Activated T-helper 2 cell treated with anti-CD3 and anti-CD28 coated beads, Interferon-gamma antibody, Interleukin-2, Interleukin-4, amounts not matched to agents 10 μg/mL and 5 μg/mL and 100 μg/mL, durations not matched to agents 14 hours and 24 hours and 36 hours (primary cell): ENCODE results near the gene RNPEPL1. TPM values are rescaled to one million over a fixed set of nuclear protein-coding genes. Genes with fewer than 3 reads are reported as not detected.
A peak's percentile ranks its signal among the peaks of the same experiment; 100 is the strongest.

Experiments used
- DNase-seq: peaks from one replicate; pipeline ENCODE4 v3.0.0; 2021; ENCODE audit warnings: low spot score
- H3K27ac Mint-ChIP-seq: one replicate; pipeline ENCODE4 v1.8.0; 2021; ENCODE audit warnings: mixed read lengths
- H3K27me3 Mint-ChIP-seq: one replicate; pipeline ENCODE4 v1.8.0; 2021; ENCODE audit warnings: low read depth, mixed read lengths
- H3K36me3 Mint-ChIP-seq: one replicate; pipeline ENCODE4 v1.8.0; 2021; ENCODE audit warnings: low read depth, mixed read lengths
- H3K4me1 Mint-ChIP-seq: one replicate; pipeline ENCODE4 v1.8.0; 2021; ENCODE audit warnings: low read depth, mixed read lengths
- H3K4me3 Mint-ChIP-seq: one replicate; pipeline ENCODE4 v1.8.0; 2021; ENCODE audit warnings: low read depth, mild to moderate bottlenecking, moderate library complexity, mixed read lengths
- H3K9me3 Mint-ChIP-seq: one replicate; pipeline ENCODE4 v1.8.0; 2021; ENCODE audit warnings: mixed read lengths
- intact Hi-C: fragments of 100-400 bp; cut with micrococcal nuclease; formaldehyde crosslinking; loops from one replicate; pipeline ENCODE4 v1.15.1; 2023
- total RNA-seq: library from RNA; stranded (reverse); gene quantifications from 2 replicates; pipeline ENCODE4 v1.2.3, GENCODE V29; 2022

Gene RNPEPL1
- total RNA-seq, 1 donor from 2014 or later: 71.3 TPM

- no peak for DNase-seq
- no peak overlapping the region for H3K27ac Mint-ChIP-seq
- no peak overlapping the region for H3K4me3 Mint-ChIP-seq
- peaks cover 14% of the 10 kb centered on the region for H3K9me3 Mint-ChIP-seq
- peaks cover 13% of the 10 kb centered on the region for H3K4me1 Mint-ChIP-seq
- H3K36me3 Mint-ChIP-seq: peaks cover 53% of the 10 kb centered on the region
- intact Hi-C loops: no loop called here
- H3K27me3 Mint-ChIP-seq: no peaks in the 10 kb centered on the region
Observed at GRCh38 chr2:240553956-240554480, 14.3 kb upstream of the RNPEPL1 start.

GRCh38 chr2:240554767-240555493 is 13.4 kb upstream of the RNPEPL1 start:
- no peak for DNase-seq
- intact Hi-C loops: no loop called here
- peaks cover 22% of the 10 kb centered on the region for H3K4me1 Mint-ChIP-seq
- peaks cover 61% of the 10 kb centered on the region for H3K36me3 Mint-ChIP-seq
- H3K27ac Mint-ChIP-seq: no peak overlapping the region
- peaks cover 14% of the 10 kb centered on the region for H3K9me3 Mint-ChIP-seq
- H3K4me3 Mint-ChIP-seq: no peak overlapping the region
- H3K27me3 Mint-ChIP-seq: no peaks in the 10 kb centered on the region

GRCh38 chr2:240555541-240556250 is 12.6 kb upstream of the RNPEPL1 start:
- H3K4me1 Mint-ChIP-seq: peaks cover 23% of the 10 kb centered on the region
- peaks cover 55% of the 10 kb centered on the region for H3K36me3 Mint-ChIP-seq
- intact Hi-C loops: loop anchor here (1.0 kb wide), 1 partner anchor 41 kb away; no protein-coding TSS in a partner anchor
- no peak overlapping the region for H3K27ac Mint-ChIP-seq
- H3K4me3 Mint-ChIP-seq: no peak overlapping the region
- H3K27me3 Mint-ChIP-seq: no peaks in the 10 kb centered on the region
- peaks cover 13% of the 10 kb centered on the region for H3K9me3 Mint-ChIP-seq
- no peak for DNase-seq

GRCh38 chr2:240556553-240557100 is 11.7 kb upstream of the RNPEPL1 start:
- H3K27me3 Mint-ChIP-seq: no peaks in the 10 kb centered on the region
- H3K9me3 Mint-ChIP-seq: peaks cover 4% of the 10 kb centered on the region
- H3K27ac Mint-ChIP-seq: no peak overlapping the region
- H3K4me3 Mint-ChIP-seq: peak overlapping the region; percentile 23
- peaks cover 51% of the 10 kb centered on the region for H3K36me3 Mint-ChIP-seq
- peaks cover 26% of the 10 kb centered on the region for H3K4me1 Mint-ChIP-seq
- intact Hi-C loops: loop anchor here (1.0 kb wide), 1 partner anchor 42 kb away; no protein-coding TSS in a partner anchor
- DNase-seq: peak; percentile 65

GRCh38 chr2:240557101-240557751 is 11.1 kb upstream of the RNPEPL1 start:
- Mint-ChIP-seq H3K9me3 (no peaks in the 10 kb centered on the region), H3K36me3 (peaks cover 51% of the 10 kb centered on the region)
- intact Hi-C loops: no loop called here

GRCh38 chr2:240557808-240558207 is 10.5 kb upstream of the RNPEPL1 start, which contains the start of gene ANKMY1:
Gene ANKMY1, minus strand, starts transcription at chr2:240557988. Its CDS starts 653 bp downstream, at chr2:240557335.
- Mint-ChIP-seq H3K36me3 (peaks cover 54% of the 10 kb centered on the region), H3K4me1 (peaks cover 36% of the 10 kb centered on the region), H3K9me3 (no peaks in the 10 kb centered on the region), H3K27me3 (no peaks in the 10 kb centered on the region), H3K4me3 (peak within 1 kb of the TSS; percentile 86), H3K27ac (no peak within 1 kb of the TSS)
- intact Hi-C loops: no loop called here
- peak; percentile 62 for DNase-seq

More at GRCh38 chr2:240557101-240557751, 11.1 kb upstream of the RNPEPL1 start:
- peak overlapping the region; percentile 23 for H3K4me3 Mint-ChIP-seq
- no peak for DNase-seq
- H3K27me3 Mint-ChIP-seq: no peaks in the 10 kb centered on the region
- H3K4me1 Mint-ChIP-seq: peaks cover 31% of the 10 kb centered on the region
- no peak overlapping the region for H3K27ac Mint-ChIP-seq

- Mint-ChIP-seq H3K4me1 (peaks cover 40% of the 10 kb centered on the region), H3K36me3 (peaks cover 54% of the 10 kb centered on the region), H3K4me3 (peak overlapping the region; percentile 86), H3K27me3 (no peaks in the 10 kb centered on the region), H3K27ac (no peak overlapping the region), H3K9me3 (no peaks in the 10 kb centered on the region)
- DNase-seq: no peak
- intact Hi-C loops: no loop called here
Observed at GRCh38 chr2:240558236-240558761, 10.0 kb upstream of the RNPEPL1 start.

GRCh38 chr2:240559286-240559685 is 9.0 kb upstream of the RNPEPL1 start:
- Mint-ChIP-seq H3K36me3 (peaks cover 56% of the 10 kb centered on the region), H3K27ac (peak overlapping the region; percentile 78), H3K4me1 (peaks cover 50% of the 10 kb centered on the region), H3K9me3 (no peaks in the 10 kb centered on the region), H3K4me3 (peak overlapping the region; percentile 86), H3K27me3 (no peaks in the 10 kb centered on the region)
- intact Hi-C loops: no loop called here
- no peak for DNase-seq

GRCh38 chr2:240560084-240560479 is 8.2 kb upstream of the RNPEPL1 start, which contains the start of gene DUSP28:
Gene DUSP28, plus strand, starts transcription at chr2:240560357. Its CDS starts 328 bp downstream, at chr2:240560685.
- Mint-ChIP-seq H3K9me3 (no peaks in the 10 kb centered on the region), H3K27ac (peak within 1 kb of the TSS; percentile 87), H3K4me3 (peak within 1 kb of the TSS; percentile 86), H3K36me3 (peaks cover 57% of the 10 kb centered on the region), H3K27me3 (no peaks in the 10 kb centered on the region), H3K4me1 (peaks cover 58% of the 10 kb centered on the region)
- peak; percentile 88 for DNase-seq
- intact Hi-C loops: loop anchor here (2.0 to 10.0 kb wide), 5 partner anchors 125 to 755 kb away; partner anchors contain the start of genes GPC1, HDLBP, NDUFA10 and PPP1R7

GRCh38 chr2:240560480-240561324 is 7.6 kb upstream of the RNPEPL1 start:
- Mint-ChIP-seq H3K27me3 (no peaks in the 10 kb centered on the region), H3K4me1 (peaks cover 63% of the 10 kb centered on the region), H3K4me3 (peak overlapping the region; percentile 83), H3K36me3 (peaks cover 62% of the 10 kb centered on the region), H3K9me3 (no peaks in the 10 kb centered on the region), H3K27ac (peak overlapping the region; percentile 87)
- DNase-seq: peak; percentile 98
- intact Hi-C loops: loop anchor here (1.0 to 10.0 kb wide), 8 partner anchors 26 to 754 kb away; partner anchors contain the start of genes CAPN10, GPC1, GPR35 and HDLBP

- intact Hi-C loops: loop anchor here (1.0 to 10.0 kb wide), 8 partner anchors 25 to 753 kb away; partner anchors contain the start of genes CAPN10, GPC1, GPR35 and HDLBP
- peak; percentile 10 for DNase-seq
- peak overlapping the region; percentile 87 for H3K27ac Mint-ChIP-seq
- H3K4me3 Mint-ChIP-seq: peak overlapping the region; percentile 83
- peaks cover 66% of the 10 kb centered on the region for H3K4me1 Mint-ChIP-seq
- H3K9me3 Mint-ChIP-seq: no peaks in the 10 kb centered on the region
- H3K36me3 Mint-ChIP-seq: peaks cover 62% of the 10 kb centered on the region
- H3K27me3 Mint-ChIP-seq: no peaks in the 10 kb centered on the region
Observed at GRCh38 chr2:240561325-240561971, 6.8 kb upstream of the RNPEPL1 start.
